GM12878 (cell line): Measurements from ENCODE around the gene RBM15. TPM values are rescaled to one million over a fixed set of nuclear protein-coding genes. Genes with fewer than 3 reads are reported as not detected.

Experiments
- ATAC-seq: fragments of 200-7000 bp; cut with Tn5 transposase; 3 replicates; pipeline ENCODE4 v1.9.1; 2020; ENCODE audit warnings: mild to moderate bottlenecking, moderate library complexity
- BruUV-seq: library from RNA; stranded (reverse); fragments of 400-500 nt; replicated peaks from 2 replicates; lab custom pipeline; 2021; lab: Mats Ljungman, UMichigan
- CTCF ChIA-PET: fragments of 300-600 bp; sonication (Branson Sonifier 250); formaldehyde crosslinking; extraction: SDS; loops from one replicate; lab custom pipeline; 2021; ENCODE audit warnings: inconsistent platforms; lab: Yijun Ruan, JAX
- POLR2A ChIA-PET: fragments of 350-600 bp; formaldehyde crosslinking; extraction: SDS; loops from one replicate; lab custom pipeline; 2021; ENCODE audit warnings: inconsistent platforms; lab: Charles Lee
- RAD21 ChIA-PET: fragments of 300-600 bp; sonication (Branson Sonifier 250); formaldehyde crosslinking; loops from one replicate; lab custom pipeline; 2023; ENCODE audit warnings: antibody characterized with exemption; ENCODE audit not compliant: unreplicated experiment; lab: Charles Lee
- SMC1A ChIA-PET: fragments of 300-600 bp; sonication (Branson Sonifier 250); formaldehyde crosslinking; loops from one replicate; lab custom pipeline; 2023; ENCODE audit not compliant: unreplicated experiment, uncharacterized antibody; lab: Charles Lee
- DNase-seq: peaks from one replicate; pipeline ENCODE4 v3.0.0-alpha.2; 2011; ENCODE audit warnings: low read depth, low spot score
- FAIRE-seq: peaks from 3 replicates; lab custom pipeline; 2011; peaks lifted over from hg19 to GRCh38; lab: Jason Lieb, UNC
- H2AFZ ChIP-seq: 2 replicates; pipeline ENCODE4 v1.6.0; 2011; ENCODE audit warnings: low read depth, low read length, control low read depth; ENCODE audit not compliant: control insufficient read depth
- H3K27ac ChIP-seq: 2 replicates; pipeline ENCODE4 v1.5.1; 2011; ENCODE audit warnings: control low read depth; ENCODE audit not compliant: control insufficient read depth, insufficient read depth
- H3K27me3 ChIP-seq, 2 experiments: replicated peaks in 1 of 2; 2 replicates each; pipeline versions ENCODE4 v1.6.0 to v1.6.1; 2011; ENCODE audit warnings: low read length in 1 of 2; ENCODE audit not compliant: control insufficient read depth in 2 of 2, insufficient read depth in 2 of 2
- H3K36me3 ChIP-seq, 2 experiments: 2 replicates each; pipeline ENCODE4 v1.5.1; 2011; ENCODE audit warnings: low read length in 1 of 2; ENCODE audit not compliant: control insufficient read depth in 2 of 2, insufficient read depth in 2 of 2
- H3K4me1 ChIP-seq: 2 replicates; pipeline ENCODE4 v1.6.1; 2011; ENCODE audit warnings: mild to moderate bottlenecking, low read length, moderate library complexity, mixed read lengths; ENCODE audit not compliant: control insufficient read depth, insufficient read depth
- H3K4me2 ChIP-seq: 2 replicates; pipeline ENCODE4 v1.6.0; 2011; ENCODE audit warnings: control low read depth; ENCODE audit not compliant: control insufficient read depth, insufficient read depth
- H3K4me3 ChIP-seq: fragments of 200-600 bp; sonication (generic); 2 replicates; pipeline ENCODE4 v1.5.1; 2016
- H3K79me2 ChIP-seq: 2 replicates; pipeline ENCODE4 v1.6.0; 2011; ENCODE audit warnings: low read length; ENCODE audit not compliant: control insufficient read depth, insufficient read depth
- H3K9ac ChIP-seq: 2 replicates; pipeline ENCODE4 v1.8.0; 2011; ENCODE audit warnings: low read length, control low read depth, mixed read lengths; ENCODE audit not compliant: control insufficient read depth, insufficient read depth
- H3K9me3 ChIP-seq: replicated peaks from 3 replicates; pipeline ENCODE4 v1.5.1; 2011; ENCODE audit warnings: mild to moderate bottlenecking, low read length; ENCODE audit not compliant: control insufficient read depth, insufficient read depth
- H4K20me1 ChIP-seq: 2 replicates; pipeline ENCODE4 v1.6.0; 2011; ENCODE audit not compliant: control insufficient read depth, insufficient read depth
- CHD1 ChIP-seq: IDR thresholded peaks from 2 replicates; pipeline ENCODE4 v1.6.1; 2012; ENCODE audit warnings: low read depth, low read length, improper control_type of control experiment
- CREB1 ChIP-seq: IDR thresholded peaks from 2 replicates; pipeline ENCODE4 v1.6.1; 2012; ENCODE audit warnings: low read depth, mild to moderate bottlenecking, inconsistent platforms
- HCFC1 ChIP-seq: fragments of 150-350 bp; IDR thresholded peaks from 2 replicates; pipeline ENCODE4 v1.6.1; 2014; ENCODE audit warnings: low read length
- RB1 ChIP-seq: fragments of 450-650 bp; formaldehyde crosslinking; IDR thresholded peaks from 2 replicates; pipeline ENCODE4 v1.6.1; 2017; ENCODE audit warnings: mild to moderate bottlenecking, borderline replicate concordance
- RBBP5 ChIP-seq: fragments of 200-600 bp; sonication (generic); conservative IDR thresholded peaks from 2 replicates; pipeline ENCODE4 v1.6.1; 2016
- TCF7 ChIP-seq: IDR thresholded peaks from 2 replicates; pipeline ENCODE4 v1.6.1; 2014; ENCODE audit warnings: antibody characterized with exemption, borderline replicate concordance
- WGBS: methylation state at CpG from one replicate; pipeline ENCODE4 v1.1.6; 2016; ENCODE audit warnings: low lambda C conversion rate; ENCODE audit not compliant: insufficient replicate concordance, insufficient coverage; ENCODE audit errors: missing lambda C conversion rate; 5-methylcytosine and 5-hydroxymethylcytosine counted together
- in situ Hi-C: fragments of 300-500 bp; cut with MboI; formaldehyde crosslinking; loops from 9 replicates; pipeline ENCODE4 v1.14.3; 2018; ENCODE audit warnings: mixed read lengths
- intact Hi-C: fragments of 100-400 bp; cut with micrococcal nuclease; formaldehyde crosslinking; loops from one replicate; pipeline ENCODE4 v1.14.2; 2022; ENCODE audit not compliant: unreplicated experiment
- polyA plus RNA-seq, 11 experiments: library from polyadenylated mRNA; depleted of rRNA in 4 of 11; unstranded in 6 of 11; stranded (reverse) in 5 of 11; fragments of >200 nt; fragmentation: Nextera tagmentation in 4 of 11; fragmentation: Illumina TruSeq in 1 of 11; extraction: Ambion mirVana in 4 of 11; extraction: Trizol in 1 of 11; gene quantifications; 1 replicate in 1 of 11; 2 replicates in 10 of 11; pipeline versions ENCODE4 v1.2.1 to v1.2.3, GENCODE V29; 2011 to 2016; ENCODE audit warnings: inconsistent platforms in 2 of 11, missing spikeins in 2 of 11, low read depth in 1 of 11
- total RNA-seq, 4 experiments: library from RNA; depleted of rRNA in 3 of 4; stranded (reverse); fragments of >200 nt in 3 of 4; fragmentation: Illumina TruSeq in 1 of 4; extraction: Trizol in 1 of 4; gene quantifications; 2 replicates each; pipeline versions ENCODE4 v1.2.1 to v1.2.3, GENCODE V29; 2013 to 2021
- TF ChIP-seq, protein P1 (sequence below): fragments of 450-650 bp; IDR thresholded peaks from 2 replicates; pipeline ENCODE4 v1.6.1; 2016; ENCODE audit warnings: mild to moderate bottlenecking

RBM15 gene
- total and polyA plus RNA-seq, 10 of the 15 experiments (the other 5 are each of a cell fraction or from before 2014, with no cell fraction given) = 3.1 to 63.2 (median 26.7) TPM

GRCh38 chr1:110341872-110342331 is 2.7 kb downstream of the RBM15 start (continued):
- TF ChIP-seq, protein P1, sequence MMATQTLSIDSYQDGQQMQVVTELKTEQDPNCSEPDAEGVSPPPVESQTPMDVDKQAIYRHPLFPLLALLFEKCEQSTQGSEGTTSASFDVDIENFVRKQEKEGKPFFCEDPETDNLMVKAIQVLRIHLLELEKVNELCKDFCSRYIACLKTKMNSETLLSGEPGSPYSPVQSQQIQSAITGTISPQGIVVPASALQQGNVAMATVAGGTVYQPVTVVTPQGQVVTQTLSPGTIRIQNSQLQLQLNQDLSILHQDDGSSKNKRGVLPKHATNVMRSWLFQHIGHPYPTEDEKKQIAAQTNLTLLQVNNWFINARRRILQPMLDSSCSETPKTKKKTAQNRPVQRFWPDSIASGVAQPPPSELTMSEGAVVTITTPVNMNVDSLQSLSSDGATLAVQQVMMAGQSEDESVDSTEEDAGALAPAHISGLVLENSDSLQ = no peak
- TF ChIP-seq RB1 (no peak), TCF7 (no peak)

GRCh38 chr1:110343249-110343648 is 4.1 kb downstream of the RBM15 start:
- intact Hi-C loops = no loop called here
- Histone ChIP-seq H3K9ac (0 out of 2 replicates have a peak overlapping the region, but pooled peaks have one; percentile 58), H3K4me2 (peak overlapping the region; percentile 75; the same call in 1 of the 2 replicates), H3K4me3 (peak overlapping the region; percentile 83), H3K27ac (no peak overlapping the region; the same call in 1 of the 2 replicates), H3K9me3 (no peaks in the 10 kb centered on the region), H3K36me3 (peaks cover 13 to 25% of the 10 kb centered on the region in 2 experiments), H3K4me1 (peaks cover 11% of the 10 kb centered on the region), H4K20me1 (peaks cover 6% of the 10 kb centered on the region; the same call in 1 of the 2 replicates), H3K79me2 (peaks cover 90% of the 10 kb centered on the region), H2AFZ (no peak overlapping the region), H3K27me3 (no peaks in the 10 kb centered on the region)
- DNase-seq (no peak), FAIRE-seq (no peak), ATAC-seq (no peak)
- ChIA-PET SMC1A (interaction anchor here (0.6 to 3.6 kb wide), 5 partner anchors 14 to 436 kb away, joined by 3 to 16 read pairs (median 4); no protein-coding TSS in a partner anchor), RAD21 (no interaction called here), CTCF (interaction anchor here (1.0 to 1.4 kb wide), 3 partner anchors 33 to 136 kb away, joined by 3 to 4 read pairs (median 3); partner anchors contain the start of gene LAMTOR5), POLR2A (interaction anchor here (1.3 to 1.8 kb wide), 2 partner anchors 41 to 65 kb away, joined by 3 to 7 read pairs; no protein-coding TSS in a partner anchor)
- TF ChIP-seq CREB1 (no peak), HCFC1 (no peak), RBBP5 (no peak), CHD1 (no peak)
- 16% methylated on average over 2 of the region's 2 CpGs for WGBS
- in situ Hi-C loops = no loop called here
- no TSS peak for BruUV-seq
